Loucy (cell line): ENCODE data around the gene STX19.

ENCODE experiments used
- CTCF ChIP-seq: fragments of 200-600 bp; sonication (generic); conservative IDR thresholded peaks from 2 replicates; pipeline ENCODE4 v1.5.1; 2014; ENCODE audit warnings: mild to moderate bottlenecking, antibody characterized with exemption, low read length
- EZH2phosphoT487 ChIP-seq: fragments of 200-600 bp; IDR thresholded peaks from 2 replicates; pipeline ENCODE4 v1.6.1; 2018; ENCODE audit warnings: antibody characterized with exemption, mild to moderate bottlenecking, moderate library complexity, borderline replicate concordance

GRCh38 chr3:94065122-94065521, 36.7 kb upstream of the STX19 start:
- no peak for TF ChIP-seq CTCF
- TF ChIP-seq EZH2phosphoT487: no peak
